Peyer's patch (tissue), 4 donors: Measurements from ENCODE around the gene ELOVL7.

Experiments
- POLR2A ChIP-seq, 2 donors: fragments of 450-650 bp; IDR thresholded peaks; one replicate each; pipeline ENCODE4 v1.5.1; 2017; ENCODE audit warnings: antibody characterized with exemption in 2 of 2, mild to moderate bottlenecking in 2 of 2, moderate library complexity in 2 of 2
- TF ChIP-seq, protein P1 (sequence below), 6 experiments: fragments of 450-650 bp in 4 of 6; fragments of 200-600 bp in 2 of 6; sonication (generic) in 1 of 6; IDR thresholded peaks; one replicate each; pipeline ENCODE4 v1.5.1; 2017 to 2019; ENCODE audit warnings: antibody characterized with exemption in 6 of 6, mild to moderate bottlenecking in 3 of 6, moderate library complexity in 1 of 6

- TF ChIP-seq POLR2A (IDR thresholded peaks at IDR 0.05): no peak
- TF ChIP-seq, protein P1, sequence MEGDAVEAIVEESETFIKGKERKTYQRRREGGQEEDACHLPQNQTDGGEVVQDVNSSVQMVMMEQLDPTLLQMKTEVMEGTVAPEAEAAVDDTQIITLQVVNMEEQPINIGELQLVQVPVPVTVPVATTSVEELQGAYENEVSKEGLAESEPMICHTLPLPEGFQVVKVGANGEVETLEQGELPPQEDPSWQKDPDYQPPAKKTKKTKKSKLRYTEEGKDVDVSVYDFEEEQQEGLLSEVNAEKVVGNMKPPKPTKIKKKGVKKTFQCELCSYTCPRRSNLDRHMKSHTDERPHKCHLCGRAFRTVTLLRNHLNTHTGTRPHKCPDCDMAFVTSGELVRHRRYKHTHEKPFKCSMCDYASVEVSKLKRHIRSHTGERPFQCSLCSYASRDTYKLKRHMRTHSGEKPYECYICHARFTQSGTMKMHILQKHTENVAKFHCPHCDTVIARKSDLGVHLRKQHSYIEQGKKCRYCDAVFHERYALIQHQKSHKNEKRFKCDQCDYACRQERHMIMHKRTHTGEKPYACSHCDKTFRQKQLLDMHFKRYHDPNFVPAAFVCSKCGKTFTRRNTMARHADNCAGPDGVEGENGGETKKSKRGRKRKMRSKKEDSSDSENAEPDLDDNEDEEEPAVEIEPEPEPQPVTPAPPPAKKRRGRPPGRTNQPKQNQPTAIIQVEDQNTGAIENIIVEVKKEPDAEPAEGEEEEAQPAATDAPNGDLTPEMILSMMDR (IDR thresholded peaks at IDR 0.05): no peak
Measured at GRCh38 chr5:60802226-60802625, 41.8 kb downstream of the ELOVL7 start.
